HL-60 (cell line): ENCODE measurements around the gene EME2.

Experiments used
- DNase-seq, 2 experiments: peaks; one replicate each; pipeline ENCODE4 v3.0.0-alpha.2; 2010 to 2020; ENCODE audit warnings: low read depth in 1 of 2, low spot score in 1 of 2
- H3K27ac ChIP-seq: fragments of 250-450 bp; sonication (Bioruptor Pico); replicated peaks from 2 replicates; pipeline ENCODE4 v1.5.1; 2020; ENCODE audit warnings: mild to moderate bottlenecking, moderate library complexity
- H3K27me3 ChIP-seq: fragments of 250-450 bp; sonication (Bioruptor Pico); 2 replicates; pipeline ENCODE4 v1.5.1; 2021; ENCODE audit warnings: mild to moderate bottlenecking, moderate library complexity; ENCODE audit not compliant: insufficient read depth, poor library complexity, severe bottlenecking
- H3K4me3 ChIP-seq: replicated peaks from 2 replicates; pipeline ENCODE4 v1.5.1; 2011; ENCODE audit warnings: mild to moderate bottlenecking, control low read depth, low read length; ENCODE audit not compliant: insufficient read depth
- GABPA ChIP-seq: IDR thresholded peaks from 2 replicates; pipeline ENCODE4 v1.6.1; 2012; ENCODE audit warnings: low read depth
- POLR2AphosphoS5 ChIP-seq: IDR thresholded peaks from 2 replicates; pipeline ENCODE4 v1.6.1; 2012; ENCODE audit warnings: low read depth
- SPI1 ChIP-seq: IDR thresholded peaks from 2 replicates; pipeline ENCODE4 v1.6.1; 2012; ENCODE audit warnings: low read depth, mild to moderate bottlenecking, borderline replicate concordance
- TF ChIP-seq, protein P1 (sequence below): IDR thresholded peaks from 2 replicates; pipeline ENCODE4 v1.6.1; 2012; ENCODE audit warnings: low read depth; ENCODE audit not compliant: insufficient replicate concordance
- TF ChIP-seq, protein P2 (sequence below): IDR thresholded peaks from one replicate; pipeline ENCODE4 v1.5.1; 2011; ENCODE audit warnings: low read length, control low read depth, inconsistent platforms; ENCODE audit not compliant: insufficient read depth

EME2 gene

DNA sequence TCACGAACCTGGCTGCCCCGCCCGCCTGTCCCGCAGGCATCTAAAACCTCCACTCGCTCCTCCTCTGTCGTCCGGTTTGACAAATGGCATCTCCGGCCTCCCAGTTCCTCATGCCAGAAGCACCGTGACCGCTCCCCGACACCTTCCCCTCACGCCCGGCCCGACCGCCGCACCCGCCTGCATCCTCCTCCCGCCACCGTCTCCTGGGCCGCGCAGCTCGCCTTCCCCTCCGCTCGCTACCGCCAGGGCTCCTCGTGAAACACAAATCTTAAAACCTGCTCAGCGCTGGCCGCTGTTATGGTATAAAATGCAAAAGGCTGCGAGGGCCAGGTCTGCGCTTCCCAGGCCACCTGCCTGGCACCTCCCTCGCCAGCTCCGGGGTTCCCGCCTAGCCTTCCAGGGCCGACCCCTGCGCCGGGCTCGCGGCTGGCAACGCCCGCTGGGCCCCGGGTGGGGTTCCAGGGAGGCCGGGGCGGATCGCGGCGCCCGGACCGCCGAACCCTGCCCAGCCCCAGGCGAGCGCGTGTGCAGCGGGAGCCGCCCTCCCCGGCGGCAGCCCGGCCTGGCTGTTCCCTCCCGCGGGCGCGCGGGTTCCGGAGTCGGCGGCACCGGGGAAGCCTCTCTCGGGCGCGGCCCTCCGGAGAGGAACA is 9.3 kb downstream of the EME2 start:
- TF ChIP-seq, protein P1, sequence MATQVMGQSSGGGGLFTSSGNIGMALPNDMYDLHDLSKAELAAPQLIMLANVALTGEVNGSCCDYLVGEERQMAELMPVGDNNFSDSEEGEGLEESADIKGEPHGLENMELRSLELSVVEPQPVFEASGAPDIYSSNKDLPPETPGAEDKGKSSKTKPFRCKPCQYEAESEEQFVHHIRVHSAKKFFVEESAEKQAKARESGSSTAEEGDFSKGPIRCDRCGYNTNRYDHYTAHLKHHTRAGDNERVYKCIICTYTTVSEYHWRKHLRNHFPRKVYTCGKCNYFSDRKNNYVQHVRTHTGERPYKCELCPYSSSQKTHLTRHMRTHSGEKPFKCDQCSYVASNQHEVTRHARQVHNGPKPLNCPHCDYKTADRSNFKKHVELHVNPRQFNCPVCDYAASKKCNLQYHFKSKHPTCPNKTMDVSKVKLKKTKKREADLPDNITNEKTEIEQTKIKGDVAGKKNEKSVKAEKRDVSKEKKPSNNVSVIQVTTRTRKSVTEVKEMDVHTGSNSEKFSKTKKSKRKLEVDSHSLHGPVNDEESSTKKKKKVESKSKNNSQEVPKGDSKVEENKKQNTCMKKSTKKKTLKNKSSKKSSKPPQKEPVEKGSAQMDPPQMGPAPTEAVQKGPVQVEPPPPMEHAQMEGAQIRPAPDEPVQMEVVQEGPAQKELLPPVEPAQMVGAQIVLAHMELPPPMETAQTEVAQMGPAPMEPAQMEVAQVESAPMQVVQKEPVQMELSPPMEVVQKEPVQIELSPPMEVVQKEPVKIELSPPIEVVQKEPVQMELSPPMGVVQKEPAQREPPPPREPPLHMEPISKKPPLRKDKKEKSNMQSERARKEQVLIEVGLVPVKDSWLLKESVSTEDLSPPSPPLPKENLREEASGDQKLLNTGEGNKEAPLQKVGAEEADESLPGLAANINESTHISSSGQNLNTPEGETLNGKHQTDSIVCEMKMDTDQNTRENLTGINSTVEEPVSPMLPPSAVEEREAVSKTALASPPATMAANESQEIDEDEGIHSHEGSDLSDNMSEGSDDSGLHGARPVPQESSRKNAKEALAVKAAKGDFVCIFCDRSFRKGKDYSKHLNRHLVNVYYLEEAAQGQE, result no peak
- TF ChIP-seq, protein P2, sequence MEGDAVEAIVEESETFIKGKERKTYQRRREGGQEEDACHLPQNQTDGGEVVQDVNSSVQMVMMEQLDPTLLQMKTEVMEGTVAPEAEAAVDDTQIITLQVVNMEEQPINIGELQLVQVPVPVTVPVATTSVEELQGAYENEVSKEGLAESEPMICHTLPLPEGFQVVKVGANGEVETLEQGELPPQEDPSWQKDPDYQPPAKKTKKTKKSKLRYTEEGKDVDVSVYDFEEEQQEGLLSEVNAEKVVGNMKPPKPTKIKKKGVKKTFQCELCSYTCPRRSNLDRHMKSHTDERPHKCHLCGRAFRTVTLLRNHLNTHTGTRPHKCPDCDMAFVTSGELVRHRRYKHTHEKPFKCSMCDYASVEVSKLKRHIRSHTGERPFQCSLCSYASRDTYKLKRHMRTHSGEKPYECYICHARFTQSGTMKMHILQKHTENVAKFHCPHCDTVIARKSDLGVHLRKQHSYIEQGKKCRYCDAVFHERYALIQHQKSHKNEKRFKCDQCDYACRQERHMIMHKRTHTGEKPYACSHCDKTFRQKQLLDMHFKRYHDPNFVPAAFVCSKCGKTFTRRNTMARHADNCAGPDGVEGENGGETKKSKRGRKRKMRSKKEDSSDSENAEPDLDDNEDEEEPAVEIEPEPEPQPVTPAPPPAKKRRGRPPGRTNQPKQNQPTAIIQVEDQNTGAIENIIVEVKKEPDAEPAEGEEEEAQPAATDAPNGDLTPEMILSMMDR, result no peak
- TF ChIP-seq POLR2AphosphoS5 (no peak; the same call in 1 of the 2 replicates), SPI1 (no peak), GABPA (no peak)
- H3K27me3 ChIP-seq, result no peaks in the 10 kb centered on the region
- H3K27ac ChIP-seq, result peak overlapping the region; percentile 71
- peak in 1 of 2 experiments; percentile 60 for DNase-seq
- peak overlapping the region; percentile 95 for H3K4me3 ChIP-seq

DNA sequence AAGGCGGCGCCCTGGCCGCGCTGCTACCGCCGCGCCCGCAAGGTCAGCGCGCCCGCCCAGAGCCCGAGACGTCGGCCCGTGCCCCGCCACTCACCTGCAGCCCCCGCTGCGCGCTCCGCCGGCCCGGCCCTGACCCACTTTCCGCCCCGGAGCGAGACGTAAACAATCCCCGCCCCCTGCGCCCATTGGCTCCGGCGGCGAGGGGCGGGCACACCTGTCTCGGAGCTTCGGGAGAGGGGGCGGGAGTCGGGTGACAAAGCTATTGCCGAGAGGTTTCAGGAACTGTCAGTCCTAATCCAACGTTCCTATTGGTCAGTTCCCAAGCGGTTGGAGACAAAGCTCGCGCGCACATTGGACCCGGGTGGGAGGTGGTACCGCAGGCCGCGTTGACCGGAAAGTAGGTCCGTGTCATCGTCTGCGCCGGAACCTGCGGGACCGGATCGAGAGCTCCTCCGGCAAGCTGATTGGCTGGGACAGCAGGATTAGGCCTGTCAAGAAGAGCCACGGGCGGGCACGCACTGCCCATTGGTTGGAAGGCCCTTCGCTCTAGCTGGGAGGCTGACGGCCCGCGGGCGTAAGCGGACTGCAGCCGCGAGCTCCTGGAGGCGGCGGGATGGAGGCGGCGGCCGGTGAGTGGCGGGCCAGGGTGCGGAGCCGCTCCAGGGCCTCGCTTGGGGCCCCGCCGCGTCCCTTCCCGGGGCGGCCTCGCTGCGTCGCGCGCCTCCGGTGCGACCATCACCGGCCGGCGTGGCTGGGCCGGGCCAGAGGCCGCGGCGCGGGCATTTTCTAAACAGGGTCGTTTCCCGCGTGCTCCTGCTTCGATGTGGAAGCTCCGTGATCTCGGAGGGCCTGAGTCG is 10.0 kb downstream of the EME2 start, which contains the start of the genes NUBP2 and SPSB3:
TSS of gene NUBP2 (plus strand) at position 553 of the 857 bp plus-strand sequence. CDS start at position 614, 61 bp downstream.
TSS of gene SPSB3 (minus strand) at position 164 of the 857 bp plus-strand sequence. CDS start 1,088 bp downstream, outside the sequence.
- peak; percentile 100 for DNase-seq
- Histone ChIP-seq H3K27ac (peak within 1 kb of the TSS; percentile 79), H3K4me3 (peak within 1 kb of the TSS; percentile 95), H3K27me3 (no peaks in the 10 kb centered on the region)
- peak; percentile 97 for TF ChIP-seq GABPA
- TF ChIP-seq, protein P2, result no peak

DNA sequence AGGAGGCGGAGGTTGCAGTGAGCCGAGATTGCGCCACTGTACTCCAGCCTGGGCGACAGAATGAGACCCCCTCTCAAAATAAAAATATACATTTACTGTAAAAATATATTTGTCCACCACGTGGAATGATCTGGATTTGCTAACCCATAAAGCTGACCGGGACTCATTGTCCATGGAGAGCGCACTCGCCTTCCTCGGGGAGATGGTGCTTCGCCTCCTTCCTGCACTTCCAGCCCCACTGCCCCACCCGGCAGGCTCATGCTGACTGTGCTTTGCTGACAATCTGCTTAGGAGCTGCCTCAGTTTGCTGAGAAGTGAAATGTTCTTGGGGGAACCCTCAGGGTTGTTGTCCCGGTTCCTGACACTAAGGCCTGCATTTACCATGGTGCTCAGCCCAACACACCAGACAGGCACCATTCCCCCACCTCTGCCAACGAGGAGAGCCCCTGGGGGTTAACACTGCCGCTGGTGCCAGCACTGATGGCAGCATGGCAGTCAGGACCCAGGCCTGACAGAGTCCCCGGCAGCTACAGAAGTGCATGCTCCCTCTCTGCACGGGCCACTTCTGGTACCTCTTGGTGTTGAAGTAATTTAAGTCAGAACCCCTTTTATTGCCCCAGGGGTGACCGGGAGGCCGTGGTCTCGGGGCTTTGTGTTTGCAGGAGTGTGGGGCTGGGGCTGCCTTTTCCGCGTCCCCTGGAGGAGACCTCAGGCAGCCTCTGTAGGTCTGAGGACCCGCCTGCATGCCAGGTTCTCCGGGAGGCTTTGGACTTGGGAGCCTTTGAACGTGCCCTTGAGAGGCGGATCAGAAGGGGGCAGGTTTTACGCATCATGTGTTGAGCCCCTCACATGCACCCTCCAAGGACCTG is 12.6 kb downstream of the EME2 start:
- Histone ChIP-seq H3K27me3 (no peaks in the 10 kb centered on the region), H3K27ac (no peak overlapping the region), H3K4me3 (no peak overlapping the region)
- TF ChIP-seq, protein P1, result no peak
- TF ChIP-seq SPI1 (no peak), POLR2AphosphoS5 (no peak), GABPA (no peak)
- TF ChIP-seq, protein P2, result no peak
- no peak for DNase-seq
